ENCODE results near the gene ELAVL1. TPM values are rescaled to one million over a fixed set of nuclear protein-coding genes. Genes with fewer than 3 reads are reported as not detected.

The ELAVL1 gene
- total RNA-seq, 4 donors from 2014 or later: 25.7 to 44.6 (median 34.5) TPM

- no peak for DNase-seq
Observed at GRCh38 chr19:7953060-7953459, 52.4 kb downstream of the ELAVL1 start.

DNA sequence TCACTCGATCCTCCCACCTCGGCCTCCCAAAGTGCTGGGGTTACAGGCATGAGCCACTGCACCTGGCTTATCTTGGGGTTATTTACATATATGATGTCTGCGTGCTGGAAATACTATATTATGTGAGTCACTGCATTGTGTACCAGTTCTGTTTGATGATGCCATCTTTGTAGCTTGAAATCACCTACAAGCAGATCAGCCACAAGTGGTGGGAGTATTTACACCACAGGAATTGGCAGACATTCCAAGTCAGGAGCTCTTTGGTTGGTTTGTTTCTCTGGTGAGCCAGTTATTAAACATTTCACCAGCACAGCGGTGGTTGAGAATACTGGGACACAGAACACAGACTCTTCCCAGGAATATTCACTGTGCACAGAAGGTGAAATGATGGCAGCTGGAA lies 57.5 kb downstream of the ELAVL1 start:
- Histone ChIP-seq H3K27ac (no peak overlapping the region), H3K4me3 (no peak overlapping the region), H3K4me1 (peaks cover 3 to 11% (median 4%) of the 10 kb centered on the region in 3 donors), H3K9me3 (no peaks in the 10 kb centered on the region), H3K27me3 (no peaks in the 10 kb centered on the region), H3K36me3 (no peaks in the 10 kb centered on the region)
- 80 to 85% methylated on average over 4 of the region's 4 CpGs for WGBS, 2 donors
- DNase-seq: no peak
- intact Hi-C loops (cut with DNase I): loop anchor here (10.0 kb wide), 1 partner anchor 307 kb away; no protein-coding TSS in a partner anchor
- TF ChIP-seq CTCF (IDR thresholded peaks at IDR 0.05): no peak
- no peak for TF ChIP-seq POLR2A (IDR thresholded peaks at IDR 0.05)

More at GRCh38 chr19:7953060-7953459, 52.4 kb downstream of the ELAVL1 start:
- TF ChIP-seq POLR2A (IDR thresholded peaks at IDR 0.05) (no peak), CTCF (IDR thresholded peaks at IDR 0.05) (no peak)
- Histone ChIP-seq H3K4me3 (no peak overlapping the region), H3K27ac (no peak overlapping the region), H3K4me1 (peaks cover 0 to 4% (median 0%) of the 10 kb centered on the region in 3 donors), H3K36me3 (peaks cover 0 to 7% (median 0%) of the 10 kb centered on the region in 3 donors), H3K27me3 (no peaks in the 10 kb centered on the region), H3K9me3 (no peaks in the 10 kb centered on the region)
- WGBS, 2 donors: 11 to 12% methylated on average over 3 of the region's 3 CpGs
- intact Hi-C loops (cut with DNase I): no loop called here

- Histone ChIP-seq H3K27me3 (no peaks in the 10 kb centered on the region), H3K4me1 (peaks cover 11 to 41% (median 14%) of the 10 kb centered on the region in 3 donors), H3K36me3 (peaks cover 0 to 22% (median 9%) of the 10 kb centered on the region in 3 donors), H3K9me3 (no peaks in the 10 kb centered on the region), H3K4me3 (peak overlapping the region; percentile 82 to 90 (median 86)), H3K27ac (peak overlapping the region; percentile 90 to 99 (median 98))
- TF ChIP-seq POLR2A (IDR thresholded peaks at IDR 0.05): no peak
- TF ChIP-seq CTCF (IDR thresholded peaks at IDR 0.05): peak; percentile 75 to 91 (median 88)
- peak; percentile 45 for DNase-seq
- WGBS, 2 donors: 21 to 29% methylated on average over 14 to 16 of the region's 18 CpGs
- intact Hi-C loops (cut with DNase I): loop anchor here (10.0 kb wide), 1 partner anchor 311 kb away; no protein-coding TSS in a partner anchor
Observed at GRCh38 chr19:7944177-7944761, 61.2 kb downstream of the ELAVL1 start.

GRCh38 chr19:7943444-7944176 lies 61.8 kb downstream of the ELAVL1 start, which contains the start of gene TIMM44:
Gene TIMM44, minus strand, starts transcription at chr19:7943666. Its CDS starts 15 bp downstream, at chr19:7943651.
- Histone ChIP-seq H3K4me1 (peaks cover 11 to 41% (median 14%) of the 10 kb centered on the region in 3 donors), H3K27ac (peak within 1 kb of the TSS; percentile 96 to 99 (median 98)), H3K4me3 (peak within 1 kb of the TSS; percentile 82 to 90 (median 86)), H3K36me3 (peaks cover 0 to 29% (median 9%) of the 10 kb centered on the region in 3 donors), H3K9me3 (no peaks in the 10 kb centered on the region), H3K27me3 (no peaks in the 10 kb centered on the region)
- DNase-seq: peak; percentile 96
- 0% methylated on average over 2 to 18 of the region's 56 CpGs for WGBS, 2 donors
- TF ChIP-seq CTCF (IDR thresholded peaks at IDR 0.05) (peak in 1 of 6 experiments; percentile 34), POLR2A (IDR thresholded peaks at IDR 0.05) (peak in 3 of 4 donors; percentile 33 to 65 (median 52))
- intact Hi-C loops (cut with DNase I): loop anchor here (10.0 kb wide), 1 partner anchor 311 kb away; no protein-coding TSS in a partner anchor
